HG02763 (cell line): ENCODE measurements around the gene PBX3.

Source experiments
- ATAC-seq: cut with Tn5 transposase; IDR thresholded peaks from one replicate; pipeline ENCODE4 v1.9.1; 2021; ENCODE audit warnings: mild to moderate bottlenecking, moderate library complexity; ENCODE audit not compliant: unreplicated experiment

The PBX3 gene

DNA sequence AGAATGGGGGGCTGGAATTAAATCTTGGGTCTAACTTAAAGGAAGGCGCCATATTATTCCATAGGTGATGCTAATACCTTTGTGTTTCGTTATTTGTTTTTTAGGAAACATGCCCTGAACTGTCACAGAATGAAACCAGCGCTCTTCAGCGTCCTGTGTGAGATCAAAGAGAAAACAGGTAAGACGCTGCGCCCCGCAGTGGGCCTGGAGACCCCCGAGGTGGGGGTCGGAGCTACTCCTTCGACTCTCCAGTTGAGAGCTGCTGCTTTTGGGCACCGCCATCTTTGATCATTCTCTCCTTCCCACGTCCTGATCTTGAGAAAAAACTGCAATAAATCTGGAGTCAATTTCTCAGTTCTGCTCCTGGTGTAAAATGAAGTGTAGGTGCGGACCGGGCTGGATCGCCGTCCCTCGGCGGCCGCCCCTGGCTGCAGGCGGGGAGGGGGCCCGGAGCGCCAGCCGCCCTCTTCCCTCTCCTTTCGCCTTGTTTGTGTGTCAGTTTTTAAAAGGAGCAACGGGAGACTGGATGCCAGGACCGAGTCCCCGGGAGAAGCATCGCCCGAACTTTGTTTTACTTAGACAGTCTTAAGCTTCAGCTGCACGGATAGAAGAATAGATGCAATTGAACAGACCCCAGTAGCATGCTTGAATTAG is 1.4 kb downstream of the PBX3 start:
- no peak for ATAC-seq

GRCh38 chr9:125749287-125749935 is 2.2 kb downstream of the PBX3 start:
- ATAC-seq, result no peak

GRCh38 chr9:125749951-125750626 is 2.9 kb downstream of the PBX3 start:
- no peak for ATAC-seq

DNA sequence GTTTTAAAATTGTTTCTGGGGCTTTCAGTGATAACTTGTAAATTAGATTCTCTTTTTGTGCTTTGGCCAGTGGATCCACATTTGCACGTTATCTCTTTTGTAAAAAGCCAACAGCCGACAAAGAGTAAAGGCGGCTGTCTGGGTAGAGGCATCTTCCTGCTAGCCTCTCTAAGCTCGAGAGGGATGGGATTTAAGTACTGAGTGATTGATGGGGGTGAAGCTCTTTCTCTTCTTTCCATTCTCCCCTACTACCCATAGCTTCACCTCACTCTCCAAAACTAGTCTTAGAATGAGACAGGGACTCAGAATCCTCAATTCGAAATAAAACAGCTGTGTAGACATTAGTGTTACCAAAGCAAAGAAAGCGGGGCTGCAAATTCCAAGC is 3.4 kb downstream of the PBX3 start:
- no peak for ATAC-seq

DNA sequence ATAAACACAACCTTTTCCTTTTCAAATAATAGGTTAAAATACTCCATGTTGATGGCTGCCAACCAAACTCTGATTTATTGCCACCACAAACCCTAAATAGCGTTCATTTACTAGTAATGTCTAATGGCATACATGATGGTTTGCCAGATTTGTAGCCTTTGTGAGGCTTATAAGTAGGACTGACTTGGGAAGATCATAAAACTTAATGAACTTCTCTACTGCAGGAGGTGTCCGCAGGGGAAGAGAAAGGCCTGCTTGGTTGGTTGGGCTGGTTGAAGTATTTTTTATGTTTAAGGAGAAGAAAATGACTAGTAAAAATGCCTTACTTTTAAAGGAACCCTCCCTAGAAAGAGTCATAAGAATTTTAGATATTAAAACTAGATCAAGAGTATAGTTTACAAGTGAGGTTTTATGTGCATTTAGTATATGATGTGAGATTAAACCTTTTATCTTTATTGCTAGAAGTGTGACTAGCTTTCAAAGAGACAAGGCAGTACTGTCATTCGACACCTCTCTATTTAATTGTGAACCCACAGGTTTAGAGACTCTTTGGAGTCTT is 5.0 kb downstream of the PBX3 start:
- ATAC-seq, result no peak

DNA sequence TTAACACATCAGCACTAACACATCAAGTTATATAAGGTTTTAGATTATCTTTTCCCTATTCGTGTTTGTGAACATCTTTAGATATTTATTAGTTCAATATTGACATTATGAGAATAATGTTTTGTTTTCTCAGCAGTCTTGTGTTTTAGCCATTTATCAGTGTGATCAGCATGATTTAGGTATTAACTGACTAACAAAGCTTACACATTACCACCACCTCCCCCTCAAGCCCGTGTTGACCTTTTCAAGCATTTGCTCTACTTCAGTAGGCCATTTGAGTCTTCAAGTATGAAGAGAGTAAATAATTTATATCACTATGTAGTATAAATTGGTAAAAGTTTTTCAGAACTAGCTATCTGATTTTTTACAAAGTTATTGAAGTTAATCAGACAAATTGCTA is 6.9 kb downstream of the PBX3 start:
- ATAC-seq, result no peak

- no peak for ATAC-seq
Observed at GRCh38 chr9:125755340-125755739, 8.2 kb downstream of the PBX3 start.

- no peak for ATAC-seq
Observed at GRCh38 chr9:125756518-125756917, 9.3 kb downstream of the PBX3 start.

- ATAC-seq, result no peak
Observed at GRCh38 chr9:125757834-125758233, 10.7 kb downstream of the PBX3 start.

GRCh38 chr9:125758986-125759763 is 12.0 kb downstream of the PBX3 start:
- no peak for ATAC-seq

GRCh38 chr9:125759764-125760129 is 12.6 kb downstream of the PBX3 start:
- no peak for ATAC-seq

DNA sequence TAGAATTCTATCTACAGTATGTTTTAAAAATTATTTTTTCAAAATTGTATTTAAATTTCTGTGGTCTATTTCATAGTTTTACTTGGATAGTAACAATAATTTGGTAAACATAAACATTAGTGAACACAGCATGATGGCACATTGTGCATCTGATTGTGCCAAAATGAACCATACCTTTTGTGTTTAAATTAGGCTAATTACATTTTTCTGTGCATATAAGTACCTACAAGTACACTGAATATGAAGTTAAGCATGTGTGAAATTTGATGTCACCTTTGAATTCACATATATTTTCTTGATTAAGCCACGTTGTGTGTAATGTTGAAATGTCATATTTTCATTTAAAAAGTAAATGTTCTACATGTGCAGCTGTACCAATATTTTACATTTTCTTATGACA is 13.4 kb downstream of the PBX3 start:
- ATAC-seq, result no peak

- ATAC-seq, result no peak
Observed at GRCh38 chr9:125761676-125762450, 14.7 kb downstream of the PBX3 start.

GRCh38 chr9:125763394-125763801 is 16.2 kb downstream of the PBX3 start:
- ATAC-seq, result no peak

GRCh38 chr9:125764198-125764597 is 17.0 kb downstream of the PBX3 start:
- no peak for ATAC-seq

DNA sequence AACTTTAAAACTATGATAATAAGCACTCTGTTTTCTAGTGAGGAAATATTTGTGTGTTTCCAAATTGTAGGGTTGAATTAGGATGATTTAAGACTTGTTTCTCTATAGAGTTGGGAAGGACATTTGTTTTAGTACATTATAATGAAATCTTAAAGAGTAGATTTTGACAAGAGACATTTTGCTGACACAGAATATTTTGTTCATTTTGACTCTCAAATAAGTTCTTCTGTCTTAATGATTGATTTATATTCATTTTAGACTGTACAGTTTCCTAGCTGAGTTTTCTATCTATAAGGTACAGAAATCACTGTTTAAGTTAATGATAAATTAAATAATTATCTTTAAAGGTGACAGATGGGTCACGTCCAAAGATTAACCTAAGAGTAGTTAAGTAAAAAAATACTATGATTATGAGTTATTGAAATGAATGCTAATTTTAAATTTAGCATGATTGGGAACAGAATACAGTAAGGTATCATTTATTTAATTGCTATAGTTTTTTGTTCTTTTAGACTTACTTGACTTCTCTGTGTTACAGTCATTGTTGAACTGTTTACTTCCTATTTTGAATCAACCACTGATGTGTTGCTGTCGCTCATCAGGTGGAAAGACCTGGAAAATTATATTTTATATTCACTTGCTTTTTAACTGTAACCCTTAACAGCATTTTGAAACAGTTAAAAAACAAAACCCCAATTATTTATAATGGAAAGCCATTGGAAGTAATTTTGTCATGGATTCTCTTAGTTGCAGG is 19.5 kb downstream of the PBX3 start:
- ATAC-seq, result no peak

DNA sequence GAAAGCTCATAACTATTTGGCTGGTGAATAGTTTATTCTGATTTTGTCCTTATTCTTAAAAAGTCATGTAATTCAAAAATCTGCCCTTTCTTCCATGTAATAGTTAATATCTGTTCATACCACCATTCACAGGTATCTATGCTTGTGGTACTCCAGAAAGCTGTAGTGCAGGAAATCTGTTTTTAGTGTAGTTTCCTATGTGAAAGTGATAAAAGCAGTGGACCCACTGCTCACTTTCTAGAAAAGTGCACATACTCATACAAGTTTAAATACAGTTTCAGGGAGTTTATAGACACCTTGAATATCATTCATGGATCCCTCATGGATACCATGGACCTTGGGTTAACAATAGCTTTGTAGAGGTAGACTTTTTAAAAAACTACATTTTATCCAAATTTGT is 20.2 kb downstream of the PBX3 start:
- ATAC-seq, result no peak

DNA sequence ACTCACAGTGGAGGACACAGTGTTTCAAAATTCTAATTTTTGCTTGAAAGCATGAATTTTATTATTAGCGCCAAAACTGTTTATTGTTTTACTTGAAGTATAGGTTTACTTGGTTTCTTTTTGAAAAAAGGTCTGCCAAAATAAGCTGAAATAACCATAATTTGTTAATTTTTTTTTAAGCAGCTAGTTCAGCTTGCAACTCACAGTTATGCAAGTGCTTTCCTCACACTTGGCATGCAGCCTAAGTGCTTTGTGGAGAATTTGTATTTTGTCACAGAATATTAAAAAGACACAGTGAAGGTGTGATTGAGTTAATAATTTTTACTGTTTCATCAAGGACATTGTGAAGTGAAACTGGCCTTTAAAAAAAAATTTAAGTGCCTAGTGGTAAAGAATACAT is 21.6 kb downstream of the PBX3 start:
- no peak for ATAC-seq

DNA sequence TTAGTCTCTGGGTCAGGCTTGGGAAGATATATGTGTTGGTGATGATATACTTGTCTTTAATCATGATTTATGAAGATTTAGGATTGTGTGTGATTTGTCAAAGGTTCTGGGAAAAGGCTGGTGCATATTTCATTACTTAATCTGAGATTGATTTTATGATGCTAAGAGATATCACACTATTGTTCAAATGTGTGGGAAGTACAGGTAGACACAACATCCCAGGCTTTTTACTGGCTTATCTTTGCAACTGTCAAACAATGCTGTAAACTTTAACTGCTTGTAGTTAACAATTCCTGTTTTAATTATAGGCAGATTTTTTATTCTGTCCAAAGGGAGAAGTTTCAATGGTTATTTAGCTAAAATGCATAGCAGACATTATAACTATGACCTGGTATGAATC is 23.9 kb downstream of the PBX3 start:
- ATAC-seq, result no peak

DNA sequence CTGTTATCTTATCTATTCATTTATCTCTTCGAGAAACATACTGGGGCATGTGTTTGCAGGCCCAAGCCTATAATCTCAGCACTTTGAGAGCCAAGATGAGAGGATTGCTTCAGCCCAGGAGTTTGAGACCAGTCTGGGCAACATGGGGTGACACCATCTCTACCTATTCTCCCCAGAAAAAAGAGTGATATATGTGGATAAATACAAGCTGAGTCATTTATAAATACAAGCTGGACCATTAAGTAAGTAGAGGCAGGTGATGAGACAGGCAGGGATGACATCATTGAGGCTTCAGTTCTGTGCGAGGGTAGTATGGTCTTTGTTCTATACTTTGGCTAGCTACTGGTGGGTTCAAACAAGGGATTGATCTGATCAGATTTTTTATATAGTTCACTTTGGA is 25.6 kb downstream of the PBX3 start:
- ATAC-seq, result no peak
